Activated T-cell treated with anti-CD3 and anti-CD28 coated beads for 1 hour (primary cell): ENCODE results near the gene KLF1.
"Not testable (repeated sequence)": the region's sequence is repeated elsewhere in the genome, so short reads cannot be mapped to it uniquely, and the experiment has no call there.

ENCODE experiments used
- DNase-seq: peaks from one replicate; pipeline ENCODE4 v3.0.0-alpha.2; 2020; ENCODE audit warnings: low read depth

The KLF1 gene

GRCh38 chr19:12890787-12891552, 4.0 kb upstream of the KLF1 start, which contains the start of gene GCDH:
Gene GCDH, plus strand, starts transcription at chr19:12891160. Its CDS starts 145 bp downstream, at chr19:12891305.
- peak; percentile 90 for DNase-seq

DNA sequence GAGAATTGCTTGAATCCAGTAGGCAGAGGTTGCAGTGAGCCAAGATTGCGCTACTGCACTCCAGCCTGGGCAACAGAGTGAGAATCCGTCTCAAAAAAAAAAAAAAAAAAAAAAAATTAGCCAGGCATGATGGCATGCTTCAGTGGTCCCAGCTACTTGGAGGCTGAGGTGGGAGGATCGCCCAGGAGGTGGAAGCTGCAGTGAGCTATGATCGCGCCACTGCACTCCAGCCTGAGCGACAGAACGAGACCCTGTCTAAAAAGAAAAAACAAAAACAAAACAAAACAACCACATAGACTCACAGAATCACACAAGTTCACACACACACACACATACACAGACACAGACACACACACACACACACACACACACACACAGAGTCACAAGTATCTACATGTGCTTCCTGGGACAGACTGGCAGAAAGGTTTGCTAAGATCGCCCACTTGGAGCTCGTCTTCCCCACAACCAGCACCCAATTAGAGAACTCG, 3.3 kb upstream of the KLF1 start:
- not testable (repeated sequence) for DNase-seq

DNA sequence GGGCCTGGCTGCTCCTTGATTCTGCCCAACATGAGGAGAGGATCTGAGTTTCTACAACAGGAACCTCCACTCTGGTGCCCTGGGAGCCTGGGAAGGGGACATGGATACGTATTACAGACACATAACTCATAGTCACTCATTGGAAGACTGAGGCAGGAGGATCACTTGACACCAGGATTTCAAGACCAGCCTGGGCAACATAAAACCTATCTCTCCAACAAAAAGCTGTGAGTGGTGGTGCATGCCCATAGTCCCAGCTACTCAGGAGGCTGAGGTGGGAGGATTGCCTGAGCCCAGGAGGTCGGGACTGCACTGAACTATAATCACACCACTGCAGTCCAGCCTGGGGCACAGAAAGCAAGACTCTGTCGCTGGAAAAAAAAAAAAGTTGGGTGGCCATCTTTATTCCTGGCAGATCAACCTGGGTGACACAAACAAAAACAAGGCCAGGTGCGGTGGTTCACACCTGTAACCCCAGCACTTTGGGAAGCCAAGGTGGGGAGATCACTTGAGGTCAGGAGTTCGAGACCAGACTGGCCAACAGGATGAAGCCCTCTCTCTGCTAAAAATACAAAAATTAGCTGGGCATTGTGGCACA, 1.1 kb upstream of the KLF1 start:
- DNase-seq: no peak

- DNase-seq: no peak
These were observed 391 bp downstream of the KLF1 start for GRCh38 chr19:12886651-12886968.

DNA sequence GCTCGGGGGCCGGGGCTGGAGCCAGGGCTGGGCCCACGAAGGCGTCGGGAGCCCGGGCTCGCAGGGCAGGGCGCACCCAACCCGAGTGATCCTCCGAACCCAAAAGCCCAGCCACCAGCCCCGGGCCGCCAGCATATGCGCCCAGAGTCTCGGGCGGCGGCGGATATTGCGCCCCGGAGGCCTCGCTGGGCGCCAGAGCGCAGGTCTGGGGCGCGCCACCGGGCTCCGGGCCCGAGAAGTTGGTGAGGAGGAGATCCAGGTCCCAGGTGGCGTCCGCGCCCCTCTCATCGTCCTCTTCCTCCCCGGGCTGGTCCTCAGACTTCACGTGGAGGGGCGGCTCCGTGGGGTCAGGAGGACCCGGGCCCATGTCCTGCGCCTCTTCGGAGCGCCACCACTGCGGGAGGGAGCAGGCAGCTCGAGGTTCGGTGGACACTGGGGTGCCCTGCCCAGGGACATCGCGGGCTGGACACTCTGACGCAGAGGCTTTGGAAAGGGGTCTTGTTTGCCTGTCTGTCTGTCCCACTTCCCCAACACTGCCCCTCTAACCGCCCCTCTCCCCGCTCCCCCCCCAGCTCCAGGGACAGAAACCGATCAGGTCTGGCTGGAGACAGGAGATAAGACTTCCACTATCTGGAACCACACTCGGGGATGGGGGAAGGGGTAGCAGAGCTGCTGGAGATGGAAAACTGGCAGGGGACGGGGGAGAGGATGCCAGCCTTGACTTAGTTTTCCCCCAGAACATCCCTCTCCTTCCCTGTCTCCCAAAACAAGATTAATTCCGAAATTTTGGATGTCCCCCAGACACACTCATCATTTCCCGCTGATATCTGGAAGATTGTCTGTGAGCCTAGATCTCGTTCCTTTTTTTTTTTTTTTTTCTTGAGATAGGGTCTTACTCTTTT, 1.0 kb downstream of the KLF1 start:
- no peak for DNase-seq

DNA sequence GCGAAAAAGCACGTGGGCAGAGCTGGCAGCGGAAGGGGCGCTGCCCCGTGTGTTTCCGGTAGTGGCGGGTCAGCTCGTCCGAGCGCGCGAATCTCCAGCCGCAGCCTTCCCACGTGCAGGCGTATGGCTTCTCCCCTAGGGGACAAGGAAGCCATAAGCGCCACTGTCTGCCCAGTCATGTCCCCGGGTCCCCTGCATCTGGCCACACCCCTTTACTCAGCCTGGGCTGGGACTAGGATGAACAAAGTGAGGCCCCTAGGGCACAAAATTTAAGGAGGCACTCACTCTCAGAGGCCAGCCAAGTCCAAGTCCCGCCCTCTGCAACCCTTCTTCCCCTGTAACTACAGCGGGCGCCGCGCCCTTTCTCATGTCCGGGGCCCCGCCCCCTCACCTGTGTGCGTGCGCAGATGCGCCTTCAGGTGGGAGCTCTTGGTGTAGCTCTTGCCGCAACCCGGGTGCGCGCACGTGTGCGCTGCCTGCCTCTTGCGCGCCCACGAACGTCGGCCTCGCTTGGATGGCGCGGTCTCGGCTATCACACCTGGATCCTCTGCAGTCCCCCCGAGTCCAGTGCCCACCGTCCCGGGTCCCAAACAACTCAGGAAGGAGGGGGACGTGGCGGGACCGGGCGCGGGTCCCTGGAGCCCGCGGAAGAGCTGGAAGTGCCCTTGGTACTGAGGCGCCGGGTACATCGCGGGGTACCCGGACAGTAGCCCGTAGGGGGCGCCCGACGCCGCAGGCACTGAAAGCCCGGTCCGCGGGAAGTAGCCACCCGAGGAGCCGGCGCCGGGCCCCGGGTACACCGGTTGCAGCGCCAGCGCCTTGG, 1.9 kb downstream of the KLF1 start:
- peak; percentile 81 for DNase-seq

DNA sequence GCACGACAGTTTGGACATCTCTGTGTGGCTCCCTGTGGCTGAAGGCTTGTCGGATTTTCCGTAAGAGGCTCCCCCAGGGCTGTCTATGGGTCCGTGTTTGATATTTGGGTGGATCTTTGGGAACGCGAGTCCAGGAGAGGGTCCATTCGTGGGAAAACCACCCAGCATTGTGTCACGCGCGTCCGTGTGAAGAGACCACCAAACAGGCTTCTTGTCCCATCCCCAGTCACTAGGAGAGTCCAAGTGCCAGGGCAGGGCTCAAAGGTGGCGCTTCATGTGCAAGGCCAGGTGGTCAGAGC, 2.4 kb downstream of the KLF1 start:
- DNase-seq: no peak

GRCh38 chr19:12884202-12884601, 2.8 kb downstream of the KLF1 start:
- DNase-seq: no peak

- no peak for DNase-seq
These were observed 4.4 kb downstream of the KLF1 start for GRCh38 chr19:12882589-12882988.

GRCh38 chr19:12881172-12881808, 5.7 kb downstream of the KLF1 start, which contains the start of gene DNASE2:
Gene DNASE2, minus strand, starts transcription at chr19:12881449. Its CDS starts 74 bp downstream, at chr19:12881375.
- DNase-seq: peak; percentile 83

GRCh38 chr19:12880551-12881171, 6.3 kb downstream of the KLF1 start:
- no peak for DNase-seq

GRCh38 chr19:12875086-12875485, 11.9 kb downstream of the KLF1 start:
- DNase-seq: no peak

DNA sequence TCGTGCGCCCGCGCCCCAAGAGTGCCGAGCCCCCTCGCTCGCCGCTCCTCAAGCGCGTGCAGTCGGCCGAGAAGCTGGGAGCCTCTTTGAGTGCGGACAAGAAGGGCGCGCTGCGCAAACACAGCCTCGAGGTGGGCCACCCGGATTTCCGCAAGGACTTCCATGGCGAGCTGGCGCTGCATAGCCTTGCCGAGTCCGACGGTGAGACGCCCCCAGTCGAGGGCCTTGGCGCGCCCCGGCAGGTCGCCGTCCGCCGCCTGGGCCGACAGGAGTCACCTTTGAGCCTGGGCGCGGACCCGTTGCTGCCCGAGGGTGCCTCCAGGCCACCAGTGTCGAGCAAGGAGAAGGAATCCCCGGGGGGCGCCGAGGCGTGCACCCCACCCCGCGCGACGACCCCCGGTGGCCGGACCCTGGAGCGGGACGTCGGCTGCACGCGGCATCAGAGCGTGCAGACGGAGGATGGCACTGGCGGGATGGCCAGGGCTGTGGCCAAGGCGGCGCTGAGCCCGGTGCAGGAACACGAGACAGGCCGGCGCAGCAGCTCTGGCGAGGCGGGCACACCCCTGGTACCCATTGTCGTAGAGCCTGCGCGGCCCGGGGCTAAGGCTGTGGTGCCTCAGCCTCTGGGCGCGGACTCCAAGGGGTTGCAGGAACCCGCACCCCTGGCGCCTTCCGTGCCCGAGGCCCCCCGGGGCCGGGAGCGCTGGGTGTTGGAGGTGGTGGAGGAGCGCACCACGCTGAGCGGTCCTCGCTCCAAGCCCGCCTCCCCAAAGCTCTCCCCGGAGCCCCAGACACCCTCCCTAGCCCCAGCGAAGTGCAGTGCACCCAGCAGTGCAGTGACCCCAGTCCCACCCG, 12.9 kb downstream of the KLF1 start:
- DNase-seq: no peak

GRCh38 chr19:12872941-12873890, 13.8 kb downstream of the KLF1 start:
- no peak for DNase-seq

DNA sequence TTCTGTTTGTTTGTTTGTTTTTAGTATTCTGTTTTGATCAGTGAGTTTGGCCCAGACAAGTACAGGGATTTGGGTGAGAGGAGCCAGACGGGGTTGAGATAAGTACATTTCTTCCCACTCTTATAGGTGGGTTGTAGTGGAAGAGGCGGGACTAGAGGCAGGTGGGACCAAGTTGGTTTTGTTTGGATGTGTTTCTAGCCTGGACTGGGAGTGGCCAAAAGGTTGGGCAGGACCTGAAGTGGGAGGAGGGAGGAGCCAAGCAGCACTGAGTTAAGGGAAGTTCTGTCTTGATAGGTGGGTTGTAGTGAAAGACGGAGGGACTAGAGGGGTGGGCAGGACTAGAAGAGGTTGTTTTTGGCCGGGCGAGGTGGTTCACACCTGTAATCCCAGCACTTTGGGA, 14.7 kb downstream of the KLF1 start:
- DNase-seq: no peak

DNA sequence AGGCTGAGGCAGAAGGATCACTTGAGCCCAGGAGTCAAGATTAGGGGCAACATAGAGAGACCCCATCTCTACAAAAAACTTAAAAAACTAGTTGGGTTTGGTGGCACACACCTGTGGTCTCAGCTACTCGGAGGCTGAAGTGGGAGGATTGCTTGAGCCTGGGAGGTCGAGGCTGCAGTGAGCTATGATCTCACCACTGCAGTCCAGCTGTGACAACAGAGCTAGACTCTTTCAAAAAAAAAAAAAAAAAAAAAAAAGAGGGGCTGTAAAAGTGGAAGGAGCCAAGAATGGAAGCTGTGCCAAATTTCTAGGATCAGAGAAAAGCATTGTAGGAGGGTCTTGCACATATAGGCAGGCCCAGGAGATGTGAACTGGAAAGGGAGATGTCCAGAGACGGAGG, 15.3 kb downstream of the KLF1 start:
- DNase-seq: no peak

GRCh38 chr19:12868540-12869112, 18.4 kb downstream of the KLF1 start:
- DNase-seq: no peak
